Endothelial cell of umbilical vein (primary cell): ENCODE measurements around the gene EIF5B. TPM values are rescaled to one million over a fixed set of nuclear protein-coding genes. Genes with fewer than 3 reads are reported as not detected.

ENCODE experiments used
- BruUV-seq: library from RNA; stranded (reverse); fragments of 400-500 nt; replicated peaks from 2 replicates; lab custom pipeline; 2021; lab: Mats Ljungman, UMichigan
- CTCF ChIA-PET: fragments of 300-600, 350-600 bp; sonication (Branson Sonifier 250); formaldehyde crosslinking; loops from one replicate; lab custom pipeline; 2021; ENCODE audit warnings: antibody characterized with exemption, inconsistent platforms; lab: Charles Lee
- POLR2A ChIA-PET: fragments of 300-600, 350-600 bp; sonication (Branson Sonifier 250); formaldehyde crosslinking; loops from one replicate; lab custom pipeline; 2021; ENCODE audit warnings: antibody characterized with exemption, inconsistent platforms; lab: Charles Lee
- DNase-seq: peaks from one replicate; pipeline ENCODE4 v3.0.0-alpha.2; 2011; ENCODE audit warnings: low read depth, low spot score
- FAIRE-seq: peaks from 2 replicates; lab custom pipeline; 2011; peaks lifted over from hg19 to GRCh38; lab: Jason Lieb, UNC
- H2AFZ ChIP-seq: 2 replicates; pipeline ENCODE4 v1.6.0; 2012; ENCODE audit warnings: low read depth, low read length, control low read depth, inconsistent platforms
- H3K27ac ChIP-seq: 2 replicates; pipeline ENCODE4 v1.5.1; 2011; ENCODE audit warnings: low read depth, mild to moderate bottlenecking, control low read depth, low read length, moderate library complexity; ENCODE audit not compliant: insufficient read depth
- H3K27me3 ChIP-seq, 2 experiments: 2 replicates each; pipeline versions ENCODE4 v1.6.0 to v1.6.1; 2011; ENCODE audit warnings: low read length in 2 of 2, mixed read lengths in 1 of 2; ENCODE audit not compliant: control insufficient read depth in 2 of 2, insufficient read depth in 2 of 2
- H3K36me3 ChIP-seq, 2 experiments: 2 replicates in 1 of 2; 3 replicates in 1 of 2; pipeline ENCODE4 v1.5.1; 2011; ENCODE audit warnings: low read length in 2 of 2, mild to moderate bottlenecking in 1 of 2, moderate library complexity in 1 of 2; ENCODE audit not compliant: control insufficient read depth in 2 of 2, insufficient read depth in 2 of 2; ENCODE audit errors: extremely low read depth in 1 of 2
- H3K4me1 ChIP-seq: 3 replicates; pipeline ENCODE4 v1.5.1; 2011; ENCODE audit warnings: mild to moderate bottlenecking, low read length; ENCODE audit not compliant: control insufficient read depth, insufficient read depth; ENCODE audit errors: extremely low read depth
- H3K4me2 ChIP-seq: 2 replicates; pipeline ENCODE4 v1.6.1; 2011; ENCODE audit warnings: low read length, control low read depth, mixed read lengths; ENCODE audit not compliant: insufficient read depth
- H3K4me3 ChIP-seq, 3 experiments: fragments of 200-600 bp in 1 of 3; sonication (generic), shearing (Covaris generic) in 1 of 3; replicated peaks in 1 of 3; 2 replicates each; pipeline ENCODE4 v1.5.1; 2011 to 2016; ENCODE audit warnings: control low read depth in 3 of 3, low read length in 3 of 3, mild to moderate bottlenecking in 2 of 3, inconsistent platforms in 1 of 3, low read depth in 1 of 3, moderate library complexity in 1 of 3; ENCODE audit not compliant: insufficient read depth in 1 of 3
- H3K79me2 ChIP-seq: 2 replicates; pipeline ENCODE4 v1.6.0; 2012; ENCODE audit warnings: low read length, inconsistent platforms; ENCODE audit not compliant: control insufficient read depth, insufficient read depth
- H3K9ac ChIP-seq: replicated peaks from 2 replicates; pipeline ENCODE3; 2011; ENCODE audit warnings: low read length, control low read depth; ENCODE audit not compliant: insufficient read depth; ENCODE audit errors: extremely low read depth
- H3K9me1 ChIP-seq: replicated peaks from 3 replicates; pipeline ENCODE4 v1.6.0; 2011; ENCODE audit warnings: mild to moderate bottlenecking, low read length; ENCODE audit not compliant: control insufficient read depth, insufficient read depth; ENCODE audit errors: extremely low read depth
- H3K9me3 ChIP-seq: replicated peaks from 2 replicates; pipeline ENCODE4 v1.5.1; 2012; ENCODE audit warnings: low read length, inconsistent platforms; ENCODE audit not compliant: control insufficient read depth, insufficient read depth
- H4K20me1 ChIP-seq: replicated peaks from 2 replicates; pipeline ENCODE3; 2011; ENCODE audit warnings: mild to moderate bottlenecking, low read length; ENCODE audit not compliant: control insufficient read depth, insufficient read depth; ENCODE audit errors: extremely low read depth
- EZH2 ChIP-seq: IDR thresholded peaks from 2 replicates; pipeline ENCODE4 v1.6.1; 2012; ENCODE audit warnings: borderline replicate concordance, low read depth, mild to moderate bottlenecking, moderate library complexity, low read length, inconsistent platforms; ENCODE audit not compliant: severe bottlenecking
- FOS ChIP-seq: IDR thresholded peaks from 2 replicates; pipeline ENCODE4 v1.6.1; 2011; ENCODE audit warnings: mild to moderate bottlenecking, low read length, moderate library complexity, borderline replicate concordance; ENCODE audit not compliant: insufficient read depth
- GATA2 ChIP-seq: IDR thresholded peaks from 2 replicates; pipeline ENCODE4 v1.7.0; 2011; ENCODE audit warnings: low read depth, mild to moderate bottlenecking, moderate library complexity, mixed read lengths, low read length; ENCODE audit not compliant: insufficient read length, insufficient read depth
- JUN ChIP-seq: IDR thresholded peaks from 2 replicates; pipeline ENCODE4 v1.6.1; 2011; ENCODE audit warnings: borderline replicate concordance, low read depth; ENCODE audit not compliant: insufficient read length, insufficient read depth
- POLR2A ChIP-seq: IDR thresholded peaks from 2 replicates; pipeline ENCODE4 v1.6.1; 2012; ENCODE audit warnings: low read depth, mild to moderate bottlenecking, control low read depth, low read length
- POLR2AphosphoS5 ChIP-seq: IDR thresholded peaks from 2 replicates; pipeline ENCODE4 v1.6.1; 2012; ENCODE audit warnings: low read depth, mild to moderate bottlenecking, control low read depth, low read length, moderate library complexity; ENCODE audit not compliant: insufficient read depth
- dilution Hi-C: fragments of 300-500 bp; cut with MboI; formaldehyde crosslinking; loops from one replicate; pipeline ENCODE4 v1.15.0; 2019; ENCODE audit warnings: low sequenced_read_pairs; ENCODE audit not compliant: extremely low pct_ligation_motif_present
- intact Hi-C: fragments of 100-400 bp; cut with micrococcal nuclease; formaldehyde crosslinking; loops from one replicate; pipeline ENCODE4 v1.10.0; 2022
- polyA plus RNA-seq, 4 experiments: library from polyadenylated mRNA; depleted of rRNA in 3 of 4; stranded (reverse) in 3 of 4; unstranded in 1 of 4; fragments of >200 nt; gene quantifications; 2 replicates each; pipeline versions ENCODE4 v1.2.1 to v1.2.3, GENCODE V29; 2011 to 2012; ENCODE audit warnings: missing spikeins in 1 of 4
- total RNA-seq: library from RNA; stranded (reverse); gene quantifications from 2 replicates; pipeline ENCODE4 v1.2.3, GENCODE V29; 2021
- TF ChIP-seq, protein P1 (sequence below), 2 donors: IDR thresholded peaks; 1 replicate in 1 of 2; 2 replicates in 1 of 2; pipeline ENCODE4 v1.5.1; 2011; ENCODE audit warnings: low read length in 2 of 2, mild to moderate bottlenecking in 2 of 2, moderate library complexity in 2 of 2, control low read depth in 1 of 2, inconsistent platforms in 1 of 2, low read depth in 1 of 2; ENCODE audit not compliant: insufficient read depth in 1 of 2; ENCODE audit errors: extremely low read depth in 1 of 2
- TF ChIP-seq, protein P2 (sequence below): IDR thresholded peaks from 2 replicates; pipeline ENCODE4 v1.6.1; 2011; ENCODE audit not compliant: insufficient read depth, insufficient read length

Gene EIF5B
- total and polyA plus RNA-seq, 2 donors (not counting 3 experiments of a cell fraction or from before 2014, with no cell fraction given): 10.1 to 54.5 TPM

DNA sequence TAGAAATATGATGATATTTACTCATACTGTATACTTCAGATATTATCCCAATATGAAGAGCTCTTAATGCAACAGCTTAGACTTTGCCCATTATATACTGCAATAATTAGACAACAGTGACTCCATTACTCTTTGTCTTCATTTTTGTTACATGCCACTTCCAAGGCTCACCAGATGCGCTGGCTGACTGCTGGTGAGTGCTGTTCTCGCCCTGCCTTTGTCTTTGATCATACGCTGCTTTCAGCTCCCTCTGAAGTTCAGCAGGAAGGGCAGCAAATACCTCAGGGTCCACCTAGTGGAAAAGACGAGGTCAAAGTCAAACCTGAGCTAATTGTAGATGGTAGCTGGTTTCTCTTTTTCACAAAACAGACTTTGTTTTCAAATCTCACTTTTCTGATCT is 66.3 kb downstream of the EIF5B start:
- no peak overlapping the region for H3K4me3 ChIP-seq
- H3K9me1 ChIP-seq: no peaks in the 10 kb centered on the region
- H2AFZ ChIP-seq: no peak overlapping the region
- DNase-seq (no peak), FAIRE-seq (no peak)
- no peaks in the 10 kb centered on the region for H4K20me1 ChIP-seq
- no peaks in the 10 kb centered on the region for H3K79me2 ChIP-seq
- no peak for TF ChIP-seq FOS
- no peak for TF ChIP-seq POLR2AphosphoS5
- TF ChIP-seq POLR2A: no peak
- TF ChIP-seq, protein P1, sequence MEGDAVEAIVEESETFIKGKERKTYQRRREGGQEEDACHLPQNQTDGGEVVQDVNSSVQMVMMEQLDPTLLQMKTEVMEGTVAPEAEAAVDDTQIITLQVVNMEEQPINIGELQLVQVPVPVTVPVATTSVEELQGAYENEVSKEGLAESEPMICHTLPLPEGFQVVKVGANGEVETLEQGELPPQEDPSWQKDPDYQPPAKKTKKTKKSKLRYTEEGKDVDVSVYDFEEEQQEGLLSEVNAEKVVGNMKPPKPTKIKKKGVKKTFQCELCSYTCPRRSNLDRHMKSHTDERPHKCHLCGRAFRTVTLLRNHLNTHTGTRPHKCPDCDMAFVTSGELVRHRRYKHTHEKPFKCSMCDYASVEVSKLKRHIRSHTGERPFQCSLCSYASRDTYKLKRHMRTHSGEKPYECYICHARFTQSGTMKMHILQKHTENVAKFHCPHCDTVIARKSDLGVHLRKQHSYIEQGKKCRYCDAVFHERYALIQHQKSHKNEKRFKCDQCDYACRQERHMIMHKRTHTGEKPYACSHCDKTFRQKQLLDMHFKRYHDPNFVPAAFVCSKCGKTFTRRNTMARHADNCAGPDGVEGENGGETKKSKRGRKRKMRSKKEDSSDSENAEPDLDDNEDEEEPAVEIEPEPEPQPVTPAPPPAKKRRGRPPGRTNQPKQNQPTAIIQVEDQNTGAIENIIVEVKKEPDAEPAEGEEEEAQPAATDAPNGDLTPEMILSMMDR (IDR thresholded peaks at IDR 0.05; ENCODE audit: extremely low read depth in 1 of 2, insufficient read depth in 1 of 2, low read depth in 1 of 2, low read length in 2 of 2): no peak
- no peak for TF ChIP-seq EZH2
- TF ChIP-seq, protein P2, sequence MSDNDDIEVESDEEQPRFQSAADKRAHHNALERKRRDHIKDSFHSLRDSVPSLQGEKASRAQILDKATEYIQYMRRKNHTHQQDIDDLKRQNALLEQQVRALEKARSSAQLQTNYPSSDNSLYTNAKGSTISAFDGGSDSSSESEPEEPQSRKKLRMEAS: no peak
- no peak for TF ChIP-seq GATA2
- no peak for TF ChIP-seq JUN
- CTCF ChIA-PET: interaction anchor here (0.9 to 1.8 kb wide), 5 partner anchors 12 to 93 kb away, joined by 3 to 8 read pairs (median 5); partner anchors contain the start of genes EIF5B, REV1 and TXNDC9
- intact Hi-C loops: no loop called here
- no peak overlapping the region for H3K9ac ChIP-seq
- no TSS peak for BruUV-seq
- no peak overlapping the region for H3K4me2 ChIP-seq
- no peaks in the 10 kb centered on the region for H3K27me3 ChIP-seq
- H3K9me3 ChIP-seq: no peaks in the 10 kb centered on the region
- H3K4me1 ChIP-seq: no peaks in the 10 kb centered on the region
- no peak overlapping the region for H3K27ac ChIP-seq
- dilution Hi-C loops: no loop called here
- POLR2A ChIA-PET: no interaction called here
- H3K36me3 ChIP-seq: peaks cover 34 to 36% of the 10 kb centered on the region in 2 experiments
